SK-N-SH treated with all-trans-retinoic acid at 6 μM for 48 hours (cell line): Measurements from ENCODE around the gene RPL18.

Source experiments
- ARNTL ChIP-seq: fragments of 450-650 bp; formaldehyde crosslinking; IDR thresholded peaks from 2 replicates; pipeline ENCODE4 v1.5.0; 2020; ENCODE audit warnings: low read depth, mild to moderate bottlenecking, moderate library complexity, borderline replicate concordance
- BACH2 ChIP-seq: fragments of 250-450 bp; sonication (Bioruptor Pico); IDR thresholded peaks from 2 replicates; pipeline ENCODE4 v1.9.0; 2021; ENCODE audit warnings: mild to moderate bottlenecking, borderline replicate concordance
- GLIS3 ChIP-seq: fragments of 250-450 bp; sonication (Bioruptor Pico); IDR thresholded peaks from 2 replicates; pipeline ENCODE4 v1.5.0; 2020; ENCODE audit warnings: mild to moderate bottlenecking, moderate library complexity
- OSR1 ChIP-seq: fragments of 250-450 bp; sonication (Bioruptor Pico); IDR thresholded peaks from 2 replicates; pipeline ENCODE4 v1.8.0; 2022; ENCODE audit warnings: moderate library complexity, mild to moderate bottlenecking, inconsistent platforms
- PPARA ChIP-seq: fragments of 250-450 bp; sonication (Bioruptor Pico); IDR thresholded peaks from 2 replicates; pipeline ENCODE4 v1.5.0; 2020; ENCODE audit warnings: mild to moderate bottlenecking, borderline replicate concordance
- RARB ChIP-seq: fragments of 250-450 bp; sonication (Bioruptor Pico); IDR thresholded peaks from 2 replicates; pipeline ENCODE4 v1.8.0; 2021; ENCODE audit warnings: mild to moderate bottlenecking, moderate library complexity
- ZC3H10 ChIP-seq: fragments of 250-450 bp; sonication (Bioruptor Pico); IDR thresholded peaks from 2 replicates; pipeline ENCODE4 v1.5.1; 2021; ENCODE audit warnings: mild to moderate bottlenecking, moderate library complexity
- ZFP3 ChIP-seq: fragments of 250-450 bp; sonication (Bioruptor Pico); IDR thresholded peaks from 2 replicates; pipeline ENCODE4 v1.5.0; 2020; ENCODE audit warnings: mild to moderate bottlenecking, moderate library complexity
- TF ChIP-seq, protein P1 (sequence below): fragments of 250-450 bp; sonication (Bioruptor Pico); IDR thresholded peaks from 2 replicates; pipeline ENCODE4 v1.8.0; 2020; ENCODE audit warnings: mild to moderate bottlenecking, moderate library complexity, borderline replicate concordance
- TF ChIP-seq, protein P2 (sequence below): fragments of 250-450 bp; sonication (Bioruptor Pico); IDR thresholded peaks from 2 replicates; pipeline ENCODE4 v1.5.1; 2020; ENCODE audit warnings: low read depth, mild to moderate bottlenecking, moderate library complexity
- TF ChIP-seq, protein P3 (sequence below): fragments of 250-450 bp; sonication (Bioruptor Pico); IDR thresholded peaks from 2 replicates; pipeline ENCODE4 v1.8.0; 2021; ENCODE audit warnings: low read depth, mild to moderate bottlenecking, moderate library complexity, borderline replicate concordance
- TF ChIP-seq, protein P4 (sequence below): fragments of 250-450 bp; sonication (Bioruptor Pico); IDR thresholded peaks from 2 replicates; pipeline ENCODE4 v1.5.1; 2021; ENCODE audit warnings: mild to moderate bottlenecking, moderate library complexity

DNA sequence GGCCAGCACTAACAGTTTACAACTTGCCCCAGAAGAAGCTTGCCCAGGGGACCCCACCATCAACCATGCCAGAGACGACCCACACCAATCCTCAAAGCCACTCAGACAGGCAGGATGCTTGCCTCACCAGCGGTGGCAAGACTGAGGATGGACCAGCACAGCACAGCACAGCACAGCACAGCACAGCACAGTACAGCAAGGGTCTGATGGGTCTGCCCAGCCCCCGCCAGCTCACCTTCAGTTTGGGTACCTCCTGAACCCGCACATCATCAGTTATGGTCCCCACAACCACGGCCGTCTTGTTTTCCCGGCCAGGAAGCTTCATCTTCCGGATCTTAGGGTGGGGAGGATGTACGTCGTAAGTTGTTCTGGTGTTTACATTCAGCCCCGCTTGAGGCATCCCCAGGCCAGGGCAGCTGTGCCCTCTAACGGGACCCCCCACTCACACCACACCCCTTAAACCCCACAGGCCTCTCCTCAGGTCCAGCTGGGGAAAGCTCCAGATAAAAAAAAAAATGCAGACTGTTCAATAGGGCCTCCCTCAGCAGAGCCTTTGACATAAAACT is 2.4 kb downstream of the RPL18 start:
- TF ChIP-seq OSR1 (CRISPR knock-in tag) (no peak), PPARA (CRISPR knock-in tag) (no peak), ARNTL (CRISPR knock-in tag) (no peak), RARB (CRISPR knock-in tag) (no peak), BACH2 (CRISPR knock-in tag) (no peak), ZFP3 (no peak), ZC3H10 (no peak), GLIS3 (no peak)
- TF ChIP-seq, protein P1, sequence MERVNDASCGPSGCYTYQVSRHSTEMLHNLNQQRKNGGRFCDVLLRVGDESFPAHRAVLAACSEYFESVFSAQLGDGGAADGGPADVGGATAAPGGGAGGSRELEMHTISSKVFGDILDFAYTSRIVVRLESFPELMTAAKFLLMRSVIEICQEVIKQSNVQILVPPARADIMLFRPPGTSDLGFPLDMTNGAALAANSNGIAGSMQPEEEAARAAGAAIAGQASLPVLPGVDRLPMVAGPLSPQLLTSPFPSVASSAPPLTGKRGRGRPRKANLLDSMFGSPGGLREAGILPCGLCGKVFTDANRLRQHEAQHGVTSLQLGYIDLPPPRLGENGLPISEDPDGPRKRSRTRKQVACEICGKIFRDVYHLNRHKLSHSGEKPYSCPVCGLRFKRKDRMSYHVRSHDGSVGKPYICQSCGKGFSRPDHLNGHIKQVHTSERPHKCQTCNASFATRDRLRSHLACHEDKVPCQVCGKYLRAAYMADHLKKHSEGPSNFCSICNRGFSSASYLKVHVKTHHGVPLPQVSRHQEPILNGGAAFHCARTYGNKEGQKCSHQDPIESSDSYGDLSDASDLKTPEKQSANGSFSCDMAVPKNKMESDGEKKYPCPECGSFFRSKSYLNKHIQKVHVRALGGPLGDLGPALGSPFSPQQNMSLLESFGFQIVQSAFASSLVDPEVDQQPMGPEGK (CRISPR knock-in tag), result no peak
- TF ChIP-seq, protein P2, sequence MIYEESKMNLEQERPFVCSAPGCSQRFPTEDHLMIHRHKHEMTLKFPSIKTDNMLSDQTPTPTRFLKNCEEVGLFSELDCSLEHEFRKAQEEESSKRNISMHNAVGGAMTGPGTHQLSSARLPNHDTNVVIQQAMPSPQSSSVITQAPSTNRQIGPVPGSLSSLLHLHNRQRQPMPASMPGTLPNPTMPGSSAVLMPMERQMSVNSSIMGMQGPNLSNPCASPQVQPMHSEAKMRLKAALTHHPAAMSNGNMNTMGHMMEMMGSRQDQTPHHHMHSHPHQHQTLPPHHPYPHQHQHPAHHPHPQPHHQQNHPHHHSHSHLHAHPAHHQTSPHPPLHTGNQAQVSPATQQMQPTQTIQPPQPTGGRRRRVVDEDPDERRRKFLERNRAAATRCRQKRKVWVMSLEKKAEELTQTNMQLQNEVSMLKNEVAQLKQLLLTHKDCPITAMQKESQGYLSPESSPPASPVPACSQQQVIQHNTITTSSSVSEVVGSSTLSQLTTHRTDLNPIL, result no peak
- TF ChIP-seq, protein P3, sequence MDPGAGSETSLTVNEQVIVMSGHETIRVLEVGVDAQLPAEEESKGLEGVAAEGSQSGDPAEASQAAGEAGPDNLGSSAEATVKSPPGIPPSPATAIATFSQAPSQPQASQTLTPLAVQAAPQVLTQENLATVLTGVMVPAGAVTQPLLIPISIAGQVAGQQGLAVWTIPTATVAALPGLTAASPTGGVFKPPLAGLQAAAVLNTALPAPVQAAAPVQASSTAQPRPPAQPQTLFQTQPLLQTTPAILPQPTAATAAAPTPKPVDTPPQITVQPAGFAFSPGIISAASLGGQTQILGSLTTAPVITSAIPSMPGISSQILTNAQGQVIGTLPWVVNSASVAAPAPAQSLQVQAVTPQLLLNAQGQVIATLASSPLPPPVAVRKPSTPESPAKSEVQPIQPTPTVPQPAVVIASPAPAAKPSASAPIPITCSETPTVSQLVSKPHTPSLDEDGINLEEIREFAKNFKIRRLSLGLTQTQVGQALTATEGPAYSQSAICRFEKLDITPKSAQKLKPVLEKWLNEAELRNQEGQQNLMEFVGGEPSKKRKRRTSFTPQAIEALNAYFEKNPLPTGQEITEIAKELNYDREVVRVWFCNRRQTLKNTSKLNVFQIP, result no peak
- TF ChIP-seq, protein P4, sequence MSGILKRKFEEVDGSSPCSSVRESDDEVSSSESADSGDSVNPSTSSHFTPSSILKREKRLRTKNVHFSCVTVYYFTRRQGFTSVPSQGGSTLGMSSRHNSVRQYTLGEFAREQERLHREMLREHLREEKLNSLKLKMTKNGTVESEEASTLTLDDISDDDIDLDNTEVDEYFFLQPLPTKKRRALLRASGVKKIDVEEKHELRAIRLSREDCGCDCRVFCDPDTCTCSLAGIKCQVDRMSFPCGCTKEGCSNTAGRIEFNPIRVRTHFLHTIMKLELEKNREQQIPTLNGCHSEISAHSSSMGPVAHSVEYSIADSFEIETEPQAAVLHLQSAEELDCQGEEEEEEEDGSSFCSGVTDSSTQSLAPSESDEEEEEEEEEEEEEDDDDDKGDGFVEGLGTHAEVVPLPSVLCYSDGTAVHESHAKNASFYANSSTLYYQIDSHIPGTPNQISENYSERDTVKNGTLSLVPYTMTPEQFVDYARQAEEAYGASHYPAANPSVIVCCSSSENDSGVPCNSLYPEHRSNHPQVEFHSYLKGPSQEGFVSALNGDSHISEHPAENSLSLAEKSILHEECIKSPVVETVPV (CRISPR knock-in tag), result no peak
